CD4-positive, alpha-beta T cell (primary cell): Measurements from ENCODE around the gene ZNF324. TPM values are rescaled to one million over a fixed set of nuclear protein-coding genes. Genes with fewer than 3 reads are reported as not detected.
A peak's percentile ranks its signal among the peaks of the same experiment; 100 is the strongest.
"Not testable (repeated sequence)": the region's sequence is repeated elsewhere in the genome, so short reads cannot be mapped to it uniquely, and the experiment has no call there.

Experiments used
- ATAC-seq: fragments of 200-7000 bp; cut with Tn5 transposase; one replicate; pipeline ENCODE4 v1.10.0; 2022; ENCODE audit warnings: mild to moderate bottlenecking; ENCODE audit not compliant: poor library complexity
- CTCF ChIA-PET: fragments of 350-600 bp; sonication (Branson Sonifier 250); formaldehyde crosslinking; loops from one replicate; lab custom pipeline; 2021; ENCODE audit warnings: antibody characterized with exemption, inconsistent platforms; lab: Charles Lee
- POLR2A ChIA-PET: fragments of 350-600 bp; sonication (Branson Sonifier 250); formaldehyde crosslinking; loops from one replicate; lab custom pipeline; 2021; ENCODE audit warnings: antibody characterized with exemption, inconsistent platforms; lab: Charles Lee
- DNase-seq, 14 experiments: peaks; one replicate each; pipeline ENCODE4 v3.0.0-alpha.2; 2013 to 2020; ENCODE audit warnings: mixed read lengths in 2 of 14
- H3K27ac ChIP-seq, 2 donors: one replicate each; pipeline versions ENCODE4 v1.5.1 to v1.7.0; 2013; ENCODE audit warnings: low read length in 2 of 2, low read depth in 1 of 2, mild to moderate bottlenecking in 1 of 2
- H3K27me3 ChIP-seq, 2 experiments: 1 replicate in 1 of 2; 2 replicates in 1 of 2; pipeline versions ENCODE4 v1.6.1 to v1.7.0; 2013; ENCODE audit warnings: low read length in 2 of 2, control low read depth in 1 of 2, mild to moderate bottlenecking in 1 of 2, moderate library complexity in 1 of 2; ENCODE audit not compliant: insufficient read depth in 2 of 2, control insufficient read depth in 1 of 2
- H3K36me3 ChIP-seq: one replicate; pipeline ENCODE4 v1.6.1; 2013; ENCODE audit warnings: low read length, control low read depth; ENCODE audit not compliant: insufficient read depth
- H3K4me1 ChIP-seq: one replicate; pipeline ENCODE4 v1.6.1; 2013; ENCODE audit warnings: low read length, control low read depth; ENCODE audit not compliant: insufficient read depth
- H3K4me3 ChIP-seq: one replicate; pipeline ENCODE4 v1.5.1; 2013; ENCODE audit warnings: mild to moderate bottlenecking, low read length, moderate library complexity
- H3K9me3 ChIP-seq, 2 experiments: 1 replicate in 1 of 2; 2 replicates in 1 of 2; pipeline versions ENCODE4 v1.6.1 to v1.7.0; 2013; ENCODE audit warnings: low read length in 2 of 2, mild to moderate bottlenecking in 2 of 2, control low read depth in 1 of 2, moderate library complexity in 1 of 2; ENCODE audit not compliant: control insufficient read depth in 1 of 2, insufficient read depth in 1 of 2
- H3K27ac Mint-ChIP-seq: one replicate; pipeline ENCODE4 v1.8.0; 2020; ENCODE audit warnings: mixed read lengths
- H3K27me3 Mint-ChIP-seq: one replicate; pipeline ENCODE4 v1.8.0; 2021; ENCODE audit warnings: mixed read lengths
- H3K36me3 Mint-ChIP-seq: one replicate; pipeline ENCODE4 v1.8.0; 2021; ENCODE audit warnings: low read depth, mixed read lengths
- H3K4me1 Mint-ChIP-seq: one replicate; pipeline ENCODE4 v1.8.0; 2021; ENCODE audit warnings: low read depth, mixed read lengths
- H3K4me3 Mint-ChIP-seq: one replicate; pipeline ENCODE4 v1.8.0; 2020; ENCODE audit warnings: mild to moderate bottlenecking, mixed read lengths
- H3K9me3 Mint-ChIP-seq: one replicate; pipeline ENCODE4 v1.8.0; 2020; ENCODE audit warnings: mixed read lengths
- intact Hi-C, 2 experiments: fragments of 100-400 bp; cut with DNase I in 1 of 2; cut with micrococcal nuclease in 1 of 2; formaldehyde crosslinking; loops; one replicate each; pipeline versions ENCODE4 v1.15.1 to v1.9.0; 2023 to 2025; cut with DNase I, micrococcal nuclease
- total RNA-seq, 174 experiments: library from RNA in 2 of 174; stranded (reverse) in 2 of 174; gene quantifications; one replicate each; pipeline ENCODE4 v1.2.3 and lab custom pipeline; 2021 to 2026
- TF ChIP-seq, protein P1 (sequence below): fragments of 200-600 bp; IDR thresholded peaks from one replicate; pipeline ENCODE4 v1.8.0; 2022; ENCODE audit warnings: antibody characterized with exemption, mild to moderate bottlenecking

Gene ZNF324
- total RNA-seq, 2 experiments from 2014 or later, result 24.3 to 25.2 TPM

DNA sequence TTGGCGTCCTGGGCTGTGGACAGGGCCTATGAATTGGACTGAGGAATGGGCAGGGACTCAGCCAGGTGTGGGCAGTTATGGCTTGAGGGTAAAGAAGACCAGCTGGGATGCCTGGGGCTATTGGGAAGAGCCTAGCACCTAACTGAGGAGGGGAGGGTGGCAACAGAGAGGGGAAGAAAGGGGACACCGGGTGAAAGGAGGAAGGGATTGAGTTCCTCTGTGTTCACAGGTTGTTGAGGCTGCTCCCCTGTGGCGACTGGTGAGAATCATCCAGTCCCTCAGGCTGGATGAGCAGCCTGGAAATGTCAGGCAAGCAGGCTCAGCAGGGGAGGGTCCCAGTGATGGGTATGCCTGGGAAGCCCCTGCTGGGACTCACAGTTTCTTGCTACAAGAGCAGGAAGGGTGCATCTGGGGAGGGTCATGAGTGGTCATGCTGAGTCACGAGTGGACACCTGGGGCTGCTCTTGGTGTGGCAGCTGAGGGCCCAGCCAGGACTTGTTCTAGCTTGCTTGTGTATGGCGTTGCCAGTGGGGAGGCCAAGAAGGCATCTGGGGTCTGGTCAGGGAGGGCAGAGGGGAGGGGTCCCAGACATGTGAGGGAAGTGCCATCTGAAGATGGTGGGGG is 1.4 kb downstream of the ZNF324 start:
- Mint-ChIP-seq H3K9me3 (no peaks in the 10 kb centered on the region), H3K27me3 (no peaks in the 10 kb centered on the region), H3K27ac (peak overlapping the region; percentile 39), H3K4me3 (peak overlapping the region; percentile 93), H3K36me3 (peaks cover 35% of the 10 kb centered on the region), H3K4me1 (peaks cover 22% of the 10 kb centered on the region)
- H3K27me3 ChIP-seq, result no peaks in the 10 kb centered on the region
- DNase-seq, result no peak
- TF ChIP-seq, protein P1, sequence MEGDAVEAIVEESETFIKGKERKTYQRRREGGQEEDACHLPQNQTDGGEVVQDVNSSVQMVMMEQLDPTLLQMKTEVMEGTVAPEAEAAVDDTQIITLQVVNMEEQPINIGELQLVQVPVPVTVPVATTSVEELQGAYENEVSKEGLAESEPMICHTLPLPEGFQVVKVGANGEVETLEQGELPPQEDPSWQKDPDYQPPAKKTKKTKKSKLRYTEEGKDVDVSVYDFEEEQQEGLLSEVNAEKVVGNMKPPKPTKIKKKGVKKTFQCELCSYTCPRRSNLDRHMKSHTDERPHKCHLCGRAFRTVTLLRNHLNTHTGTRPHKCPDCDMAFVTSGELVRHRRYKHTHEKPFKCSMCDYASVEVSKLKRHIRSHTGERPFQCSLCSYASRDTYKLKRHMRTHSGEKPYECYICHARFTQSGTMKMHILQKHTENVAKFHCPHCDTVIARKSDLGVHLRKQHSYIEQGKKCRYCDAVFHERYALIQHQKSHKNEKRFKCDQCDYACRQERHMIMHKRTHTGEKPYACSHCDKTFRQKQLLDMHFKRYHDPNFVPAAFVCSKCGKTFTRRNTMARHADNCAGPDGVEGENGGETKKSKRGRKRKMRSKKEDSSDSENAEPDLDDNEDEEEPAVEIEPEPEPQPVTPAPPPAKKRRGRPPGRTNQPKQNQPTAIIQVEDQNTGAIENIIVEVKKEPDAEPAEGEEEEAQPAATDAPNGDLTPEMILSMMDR, result no peak
- ATAC-seq, result no peak
- peaks cover 26% of the 10 kb centered on the region for H3K36me3 ChIP-seq
- H3K27ac ChIP-seq, result no peak overlapping the region
- no peak overlapping the region for H3K4me3 ChIP-seq
- intact Hi-C loops, result loop anchor here in 1 of 2 experiments (5.0 kb wide), 1 partner anchor 81 kb away; the partner anchor contains the start of gene RPS5
- peaks cover 20% of the 10 kb centered on the region for H3K4me1 ChIP-seq
- POLR2A ChIA-PET, result interaction anchor here (1.3 kb wide), 1 partner anchor 17 kb away, joined by 3 read pairs; the partner anchor contains the start of gene ZNF324B
- CTCF ChIA-PET, result interaction anchor here (1.5 kb wide), 1 partner anchor 52 kb away, joined by 3 read pairs; the partner anchor contains the start of gene ZBTB45
- H3K9me3 ChIP-seq, result no peaks in the 10 kb centered on the region

DNA sequence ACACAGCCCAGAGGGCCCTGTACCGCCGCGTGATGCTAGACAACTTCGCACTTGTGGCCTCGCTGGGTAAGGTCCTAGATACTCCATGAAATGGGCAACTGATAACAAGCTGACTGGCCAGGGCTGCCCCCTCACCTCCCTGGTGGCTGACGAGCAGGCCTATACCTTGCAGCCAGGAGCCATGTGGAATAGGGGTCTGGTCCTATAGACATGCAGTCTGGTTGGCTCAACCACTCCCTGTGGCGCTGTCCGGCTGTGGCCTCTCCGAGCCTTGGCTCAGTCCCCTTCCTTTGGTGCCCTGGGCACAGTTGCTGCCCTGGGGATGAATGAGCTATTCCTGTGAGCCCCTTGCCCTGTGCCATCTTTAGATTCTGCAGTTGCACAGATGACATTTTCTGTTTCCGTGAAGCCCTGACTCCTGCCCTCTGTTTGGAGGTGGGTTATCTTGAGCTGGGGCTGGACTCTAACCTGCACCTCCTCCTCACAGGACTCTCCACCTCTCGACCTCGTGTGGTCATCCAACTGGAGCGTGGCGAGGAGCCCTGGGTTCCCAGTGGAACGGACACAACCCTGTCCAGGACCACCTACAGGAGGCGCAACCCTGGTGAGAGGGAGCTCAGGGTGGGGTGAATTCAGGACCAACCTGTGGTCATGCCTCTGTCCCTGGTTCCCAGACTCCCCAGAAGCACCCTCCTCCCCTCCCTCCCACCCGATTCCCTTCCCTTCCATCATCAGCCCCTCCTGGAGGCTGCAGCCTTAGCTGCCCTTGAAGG is 2.5 kb downstream of the ZNF324 start:
- ATAC-seq, result no peak
- H3K9me3 ChIP-seq, result no peaks in the 10 kb centered on the region
- H3K36me3 Mint-ChIP-seq, result peaks cover 35% of the 10 kb centered on the region
- TF ChIP-seq, protein P1, result no peak
- H3K27me3 Mint-ChIP-seq, result no peaks in the 10 kb centered on the region
- H3K27ac Mint-ChIP-seq, result peak overlapping the region; percentile 39
- H3K4me1 ChIP-seq, result peaks cover 20% of the 10 kb centered on the region
- peaks cover 29% of the 10 kb centered on the region for H3K36me3 ChIP-seq
- ChIA-PET POLR2A (interaction anchor here (0.7 kb wide), 1 partner anchor 29 kb away, joined by 3 read pairs; no protein-coding TSS in a partner anchor), CTCF (interaction anchor here (1.5 kb wide), 1 partner anchor 50 kb away, joined by 3 read pairs; the partner anchor contains the start of gene ZBTB45)
- H3K9me3 Mint-ChIP-seq, result no peaks in the 10 kb centered on the region
- H3K27me3 ChIP-seq, result no peaks in the 10 kb centered on the region
- no peak overlapping the region for H3K27ac ChIP-seq
- H3K4me3 Mint-ChIP-seq, result peak overlapping the region; percentile 93
- H3K4me3 ChIP-seq, result no peak overlapping the region
- no peak for DNase-seq
- peaks cover 25% of the 10 kb centered on the region for H3K4me1 Mint-ChIP-seq
- intact Hi-C loops, result loop anchor here in 1 of 2 experiments (5.0 kb wide), 1 partner anchor 82 kb away; the partner anchor contains the start of gene RPS5

DNA sequence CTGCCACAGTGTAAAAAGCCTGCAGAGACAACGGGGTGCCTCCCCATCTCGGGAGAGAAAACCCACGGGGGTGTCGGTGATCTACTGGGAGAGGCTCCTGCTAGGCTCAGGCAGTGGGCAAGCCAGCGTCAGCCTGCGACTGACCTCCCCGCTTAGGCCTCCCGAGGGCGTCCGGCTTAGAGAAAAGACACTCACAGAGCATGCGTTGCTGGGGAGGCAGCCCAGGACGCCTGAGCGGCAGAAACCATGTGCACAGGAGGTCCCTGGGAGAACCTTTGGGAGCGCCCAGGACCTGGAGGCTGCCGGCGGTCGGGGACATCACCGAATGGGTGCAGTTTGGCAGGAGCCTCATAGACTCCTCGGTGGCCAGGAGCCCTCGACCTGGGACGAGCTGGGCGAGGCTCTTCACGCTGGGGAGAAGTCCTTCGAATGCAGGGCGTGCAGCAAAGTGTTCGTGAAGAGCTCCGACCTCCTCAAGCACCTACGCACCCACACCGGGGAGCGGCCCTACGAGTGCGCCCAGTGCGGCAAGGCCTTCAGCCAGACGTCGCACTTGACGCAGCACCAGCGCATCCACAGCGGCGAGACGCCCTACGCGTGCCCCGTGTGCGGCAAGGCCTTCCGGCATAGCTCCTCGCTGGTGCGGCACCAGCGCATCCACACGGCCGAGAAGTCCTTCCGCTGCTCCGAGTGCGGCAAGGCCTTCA is 4.1 kb downstream of the ZNF324 start:
- H3K4me3 ChIP-seq, H3K4me3 Mint-ChIP-seq, POLR2A ChIA-PET, intact Hi-C loops, H3K9me3 Mint-ChIP-seq, H3K27ac ChIP-seq, H3K27me3 ChIP-seq, ATAC-seq, DNase-seq, H3K9me3 ChIP-seq, H3K27me3 Mint-ChIP-seq, CTCF ChIA-PET: not testable (repeated sequence)
- peak overlapping the region; percentile 44 for H3K27ac Mint-ChIP-seq
- H3K4me1 Mint-ChIP-seq, result peaks cover 39% of the 10 kb centered on the region
- H3K36me3 Mint-ChIP-seq, result peaks cover 38% of the 10 kb centered on the region
- H3K4me1 ChIP-seq, result peaks cover 31% of the 10 kb centered on the region
- H3K36me3 ChIP-seq, result peaks cover 29% of the 10 kb centered on the region
